ENCODE measurements around the gene DCAF15. TPM values are rescaled to one million over a fixed set of nuclear protein-coding genes. Genes with fewer than 3 reads are reported as not detected.

Gene DCAF15
- total and polyA plus RNA-seq, 2 donors from 2014 or later: 21.9 to 35.5 TPM

DNA sequence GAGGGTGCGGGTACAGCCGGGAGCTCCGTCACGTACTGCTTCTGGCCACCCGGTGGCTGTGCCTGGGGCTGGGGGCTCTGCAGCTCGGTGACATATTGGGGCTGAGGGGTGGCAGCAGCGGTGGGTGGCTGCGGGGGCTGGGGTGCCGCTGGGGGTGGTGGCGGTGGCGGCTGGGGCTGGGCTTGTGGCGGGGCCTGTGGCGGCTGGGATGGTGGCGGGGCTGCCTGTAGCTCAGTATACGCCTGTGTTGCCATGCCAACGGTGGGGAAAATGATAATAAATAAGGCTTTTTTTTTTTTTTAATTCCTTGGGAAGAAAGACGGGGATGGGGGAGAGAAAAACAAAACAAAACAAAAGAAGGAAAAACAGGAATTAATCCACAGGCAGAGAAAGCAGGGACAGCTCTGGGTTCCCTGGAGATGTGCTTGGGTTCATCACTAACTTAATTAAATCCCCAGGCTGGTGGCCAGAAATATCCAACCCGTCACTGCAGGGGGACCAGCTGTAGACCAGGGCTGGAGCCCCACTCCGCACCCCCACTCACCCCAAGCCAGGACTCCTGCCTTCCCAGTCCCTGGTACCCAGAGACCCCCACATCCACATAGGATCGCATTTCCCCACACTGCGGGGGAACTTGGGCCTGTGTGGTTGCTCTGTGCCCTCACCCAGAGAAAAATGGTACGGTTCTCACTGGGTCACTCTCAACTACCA lies 41.4 kb downstream of the DCAF15 start:
- H3K27ac ChIP-seq (ENCODE audit: low read depth in 2 of 2, low read length in 2 of 2): no peak overlapping the region
- no peak for FAIRE-seq

DNA sequence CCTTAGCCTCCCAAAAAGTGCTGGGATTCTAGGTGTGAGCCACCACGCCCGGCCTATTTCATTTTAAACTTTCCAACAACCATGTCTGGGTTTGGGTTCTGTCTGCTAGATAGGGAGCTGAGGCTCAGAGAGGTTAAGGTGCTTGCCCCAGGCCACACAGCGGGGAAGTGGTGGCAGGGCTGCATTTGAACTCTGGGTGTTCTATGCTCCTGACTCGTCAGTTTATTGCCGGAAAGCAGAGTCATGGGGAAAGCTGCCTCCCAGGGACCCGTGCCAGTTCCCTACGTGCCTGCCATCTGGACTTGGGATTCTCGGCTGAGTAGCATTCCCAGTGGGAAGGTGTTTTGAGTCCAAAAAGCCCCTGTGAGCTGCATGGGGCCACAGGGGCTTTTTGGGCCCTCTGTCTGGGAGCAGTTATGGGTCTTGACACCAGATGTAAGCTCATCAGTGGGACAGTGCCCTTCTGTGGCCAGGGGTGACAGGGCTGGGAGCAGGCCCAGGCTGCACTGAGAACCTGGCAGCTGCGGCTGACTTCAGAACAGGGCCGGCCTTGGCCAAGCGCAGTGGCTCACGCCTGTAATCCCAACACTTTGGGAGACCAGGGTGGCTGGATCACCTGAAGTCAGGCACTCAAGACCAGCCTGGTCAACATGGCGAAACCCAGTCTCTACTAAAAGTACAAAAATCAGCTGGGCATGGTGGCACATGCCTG lies 42.9 kb downstream of the DCAF15 start:
- no peaks in the 10 kb centered on the region for H3K27me3 ChIP-seq (ENCODE audit: control insufficient read depth, insufficient read depth, low read length)
- TF ChIP-seq, protein P1, sequence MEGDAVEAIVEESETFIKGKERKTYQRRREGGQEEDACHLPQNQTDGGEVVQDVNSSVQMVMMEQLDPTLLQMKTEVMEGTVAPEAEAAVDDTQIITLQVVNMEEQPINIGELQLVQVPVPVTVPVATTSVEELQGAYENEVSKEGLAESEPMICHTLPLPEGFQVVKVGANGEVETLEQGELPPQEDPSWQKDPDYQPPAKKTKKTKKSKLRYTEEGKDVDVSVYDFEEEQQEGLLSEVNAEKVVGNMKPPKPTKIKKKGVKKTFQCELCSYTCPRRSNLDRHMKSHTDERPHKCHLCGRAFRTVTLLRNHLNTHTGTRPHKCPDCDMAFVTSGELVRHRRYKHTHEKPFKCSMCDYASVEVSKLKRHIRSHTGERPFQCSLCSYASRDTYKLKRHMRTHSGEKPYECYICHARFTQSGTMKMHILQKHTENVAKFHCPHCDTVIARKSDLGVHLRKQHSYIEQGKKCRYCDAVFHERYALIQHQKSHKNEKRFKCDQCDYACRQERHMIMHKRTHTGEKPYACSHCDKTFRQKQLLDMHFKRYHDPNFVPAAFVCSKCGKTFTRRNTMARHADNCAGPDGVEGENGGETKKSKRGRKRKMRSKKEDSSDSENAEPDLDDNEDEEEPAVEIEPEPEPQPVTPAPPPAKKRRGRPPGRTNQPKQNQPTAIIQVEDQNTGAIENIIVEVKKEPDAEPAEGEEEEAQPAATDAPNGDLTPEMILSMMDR (IDR thresholded peaks at IDR 0.05; ENCODE audit: borderline replicate concordance, extremely low read depth, insufficient read depth): no peak
- no peak overlapping the region for H3K9ac ChIP-seq (ENCODE audit: low read length in 3 of 3)
- no peaks in the 10 kb centered on the region for H3K4me1 ChIP-seq (ENCODE audit: control insufficient read depth in 2 of 3, insufficient read depth in 2 of 3, low read depth in 1 of 3, low read length in 3 of 3)
- no peaks in the 10 kb centered on the region for H3K9me3 ChIP-seq (ENCODE audit: control insufficient read depth in 2 of 3, insufficient read depth in 1 of 3, low read length in 3 of 3)
- DNase-seq (peak in 1 of 5 donors; percentile 80), FAIRE-seq (no peak)
- peaks cover 0 to 19% (median 4%) of the 10 kb centered on the region in 3 donors for H3K36me3 ChIP-seq (ENCODE audit: control insufficient read depth in 2 of 3, insufficient read depth in 3 of 3, low read length in 3 of 3)
- intact Hi-C loops (cut with DNase I): no loop called here
- H3K4me3 ChIP-seq (ENCODE audit: low read length in 3 of 3): no peak overlapping the region
- no peak overlapping the region for H3K27ac ChIP-seq (ENCODE audit: low read depth in 2 of 2, low read length in 2 of 2)

More for the DNA sequence above, 41.4 kb downstream of the DCAF15 start:
- peaks cover 0 to 19% (median 4%) of the 10 kb centered on the region in 3 donors for H3K36me3 ChIP-seq (ENCODE audit: control insufficient read depth in 2 of 3, insufficient read depth in 3 of 3, low read length in 3 of 3)
- TF ChIP-seq, protein P1 (IDR thresholded peaks at IDR 0.05; ENCODE audit: borderline replicate concordance, extremely low read depth, insufficient read depth): no peak
- H3K4me3 ChIP-seq (ENCODE audit: low read length in 3 of 3): no peak overlapping the region
- intact Hi-C loops (cut with DNase I): no loop called here
- H3K9me3 ChIP-seq (ENCODE audit: control insufficient read depth in 2 of 3, insufficient read depth in 1 of 3, low read length in 3 of 3): no peaks in the 10 kb centered on the region
- H3K4me1 ChIP-seq (ENCODE audit: control insufficient read depth in 2 of 3, insufficient read depth in 2 of 3, low read depth in 1 of 3, low read length in 3 of 3): no peaks in the 10 kb centered on the region
- H3K9ac ChIP-seq (ENCODE audit: low read length in 3 of 3): no peak overlapping the region
- no peaks in the 10 kb centered on the region for H3K27me3 ChIP-seq (ENCODE audit: control insufficient read depth, insufficient read depth, low read length)
- DNase-seq: peak in 3 of 5 donors; percentile 38 to 73 (median 43)

DNA sequence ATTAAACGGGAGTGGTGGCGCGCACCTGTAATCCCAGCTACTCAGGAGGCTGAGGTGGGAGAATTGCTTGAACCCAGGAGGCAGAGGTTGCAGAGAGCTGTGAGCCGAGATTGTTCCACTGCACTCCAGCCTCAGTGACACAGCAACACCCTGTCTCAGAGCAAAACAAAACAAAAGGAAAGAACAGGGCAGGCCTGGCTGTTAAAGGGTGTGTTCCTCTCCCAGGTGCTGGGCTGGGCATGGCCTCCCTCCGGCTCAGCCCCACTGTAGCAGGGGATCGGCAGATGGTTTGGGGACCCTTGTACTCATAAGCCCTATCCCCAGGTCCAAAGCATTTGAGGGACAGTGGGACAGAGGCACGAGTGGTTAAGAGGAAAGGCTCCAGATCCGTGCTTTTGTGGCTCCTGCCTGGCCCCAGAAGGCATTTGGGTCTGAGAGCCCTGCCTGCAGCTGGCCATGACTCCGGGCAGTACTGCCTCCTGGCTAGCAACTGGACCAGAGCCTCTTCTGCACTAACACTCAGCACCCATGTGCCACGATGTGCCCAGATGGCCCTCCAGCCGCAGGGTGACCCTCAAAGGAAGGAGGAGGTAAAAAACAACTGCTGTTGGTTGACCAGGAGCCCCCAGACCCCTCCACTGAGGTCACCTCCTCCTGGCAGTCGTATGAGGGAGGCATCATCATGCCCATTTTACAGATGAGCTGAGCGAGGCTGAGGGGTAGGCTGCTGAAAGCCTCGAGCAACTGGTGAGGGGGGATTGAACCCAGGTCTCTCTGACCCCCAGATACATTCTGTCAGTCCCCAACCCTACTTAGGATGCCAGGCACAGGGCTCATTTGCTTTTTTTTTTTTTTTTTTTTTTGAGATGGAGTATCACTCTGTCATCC lies 43.8 kb downstream of the DCAF15 start:
- Histone ChIP-seq H3K36me3 (ENCODE audit: control insufficient read depth in 2 of 3, insufficient read depth in 3 of 3, low read length in 3 of 3) (peaks cover 0 to 16% (median 4%) of the 10 kb centered on the region in 3 donors), H3K9ac (ENCODE audit: low read length in 3 of 3) (no peak overlapping the region), H3K27ac (ENCODE audit: low read depth in 2 of 2, low read length in 2 of 2) (no peak overlapping the region), H3K9me3 (ENCODE audit: control insufficient read depth in 2 of 3, insufficient read depth in 1 of 3, low read length in 3 of 3) (no peaks in the 10 kb centered on the region), H3K27me3 (ENCODE audit: control insufficient read depth, insufficient read depth, low read length) (no peaks in the 10 kb centered on the region), H3K4me3 (ENCODE audit: low read length in 3 of 3) (no peak overlapping the region), H3K4me1 (ENCODE audit: control insufficient read depth in 2 of 3, insufficient read depth in 2 of 3, low read depth in 1 of 3, low read length in 3 of 3) (no peaks in the 10 kb centered on the region)
- no peak for FAIRE-seq
- TF ChIP-seq, protein P1 (IDR thresholded peaks at IDR 0.05; ENCODE audit: borderline replicate concordance, extremely low read depth, insufficient read depth): no peak
- peak in 1 of 5 donors; percentile 58 for DNase-seq
- intact Hi-C loops (cut with DNase I): no loop called here

Data from kidney (tissue), 14 donors.